Suprapubic skin (tissue), 4 donors: ENCODE data around the gene SORL1-AS1.
"Not testable (repeated sequence)": the region's sequence is repeated elsewhere in the genome, so short reads cannot be mapped to it uniquely, and the experiment has no call there.

ENCODE experiments used
- DNase-seq, 2 donors: peaks; one replicate each; pipeline ENCODE4 v3.0.0-alpha.2; 2019; ENCODE audit warnings: low spot score in 2 of 2
- H3K27ac ChIP-seq: fragments of 200-600 bp; sonication (generic); one replicate; pipeline ENCODE4 v1.5.1; 2019
- H3K27me3 ChIP-seq: fragments of 200-600 bp; sonication (generic); one replicate; pipeline ENCODE4 v1.5.1; 2019
- H3K36me3 ChIP-seq: fragments of 200-600 bp; sonication (generic); one replicate; pipeline ENCODE4 v1.5.1; 2019
- H3K4me1 ChIP-seq: fragments of 200-600 bp; sonication (generic); one replicate; pipeline ENCODE4 v1.5.1; 2019
- H3K4me3 ChIP-seq: fragments of 200-600 bp; sonication (generic); one replicate; pipeline ENCODE4 v1.5.1; 2019; ENCODE audit warnings: mild to moderate bottlenecking
- H3K9me3 ChIP-seq: fragments of 200-600 bp; sonication (generic); one replicate; pipeline ENCODE4 v1.5.1; 2019
- EP300 ChIP-seq: sonication (generic); formaldehyde crosslinking; IDR thresholded peaks from one replicate; pipeline ENCODE4 v1.6.1; 2017; ENCODE audit warnings: antibody characterized with exemption
- POLR2A ChIP-seq, 2 donors: fragments of 450-650 bp; IDR thresholded peaks; one replicate each; pipeline ENCODE4 v1.6.1; 2017; ENCODE audit warnings: antibody characterized with exemption in 2 of 2, mild to moderate bottlenecking in 2 of 2, moderate library complexity in 2 of 2
- POLR2AphosphoS5 ChIP-seq, 3 donors: sonication (generic); formaldehyde crosslinking; IDR thresholded peaks; one replicate each; pipeline ENCODE4 v1.6.1; 2017; ENCODE audit warnings: antibody characterized with exemption in 3 of 3
- WGBS: methylation state at CpG from one replicate; pipeline ENCODE4 v1.1.5; 2018; 5-methylcytosine and 5-hydroxymethylcytosine counted together
- TF ChIP-seq, protein P1 (sequence below), 2 donors: fragments of 200-600 bp in 1 of 2; fragments of 450-650 bp in 1 of 2; sonication (generic) in 1 of 2; IDR thresholded peaks; one replicate each; pipeline ENCODE4 v1.5.1; 2016 to 2019; ENCODE audit warnings: antibody characterized with exemption in 2 of 2, mild to moderate bottlenecking in 1 of 2, moderate library complexity in 1 of 2

The SORL1-AS1 gene

DNA sequence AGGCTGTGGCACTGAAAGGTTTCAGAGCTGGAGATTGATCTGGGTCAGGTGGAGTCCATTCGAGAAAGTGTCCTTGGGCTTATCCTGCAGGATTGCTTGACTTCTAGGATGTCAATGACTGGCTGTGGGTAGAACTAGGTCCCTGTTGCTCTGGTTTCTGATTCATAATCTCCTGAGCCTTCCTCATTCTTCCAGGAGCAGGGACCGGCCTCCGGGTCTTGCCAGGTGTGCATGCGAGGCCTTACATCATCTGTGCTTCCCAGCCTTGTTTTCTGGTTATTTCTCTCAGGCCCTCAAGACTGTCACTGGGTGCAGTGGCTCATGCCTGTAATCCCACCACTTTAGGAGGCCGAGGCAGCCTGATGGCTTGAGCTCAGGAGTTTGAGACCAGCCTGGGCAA lies 33.3 kb upstream of the SORL1-AS1 start:
- H3K27ac ChIP-seq: no peak overlapping the region
- TF ChIP-seq, protein P1, sequence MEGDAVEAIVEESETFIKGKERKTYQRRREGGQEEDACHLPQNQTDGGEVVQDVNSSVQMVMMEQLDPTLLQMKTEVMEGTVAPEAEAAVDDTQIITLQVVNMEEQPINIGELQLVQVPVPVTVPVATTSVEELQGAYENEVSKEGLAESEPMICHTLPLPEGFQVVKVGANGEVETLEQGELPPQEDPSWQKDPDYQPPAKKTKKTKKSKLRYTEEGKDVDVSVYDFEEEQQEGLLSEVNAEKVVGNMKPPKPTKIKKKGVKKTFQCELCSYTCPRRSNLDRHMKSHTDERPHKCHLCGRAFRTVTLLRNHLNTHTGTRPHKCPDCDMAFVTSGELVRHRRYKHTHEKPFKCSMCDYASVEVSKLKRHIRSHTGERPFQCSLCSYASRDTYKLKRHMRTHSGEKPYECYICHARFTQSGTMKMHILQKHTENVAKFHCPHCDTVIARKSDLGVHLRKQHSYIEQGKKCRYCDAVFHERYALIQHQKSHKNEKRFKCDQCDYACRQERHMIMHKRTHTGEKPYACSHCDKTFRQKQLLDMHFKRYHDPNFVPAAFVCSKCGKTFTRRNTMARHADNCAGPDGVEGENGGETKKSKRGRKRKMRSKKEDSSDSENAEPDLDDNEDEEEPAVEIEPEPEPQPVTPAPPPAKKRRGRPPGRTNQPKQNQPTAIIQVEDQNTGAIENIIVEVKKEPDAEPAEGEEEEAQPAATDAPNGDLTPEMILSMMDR (IDR thresholded peaks at IDR 0.05): no peak
- TF ChIP-seq POLR2A (IDR thresholded peaks at IDR 0.05): no peak
- TF ChIP-seq EP300: no peak
- H3K4me3 ChIP-seq: no peak overlapping the region
- no peaks in the 10 kb centered on the region for H3K27me3 ChIP-seq
- WGBS: 90% methylated on average over 5 of the region's 5 CpGs
- no peaks in the 10 kb centered on the region for H3K9me3 ChIP-seq
- DNase-seq: no peak
- no peaks in the 10 kb centered on the region for H3K36me3 ChIP-seq
- H3K4me1 ChIP-seq: no peaks in the 10 kb centered on the region

DNA sequence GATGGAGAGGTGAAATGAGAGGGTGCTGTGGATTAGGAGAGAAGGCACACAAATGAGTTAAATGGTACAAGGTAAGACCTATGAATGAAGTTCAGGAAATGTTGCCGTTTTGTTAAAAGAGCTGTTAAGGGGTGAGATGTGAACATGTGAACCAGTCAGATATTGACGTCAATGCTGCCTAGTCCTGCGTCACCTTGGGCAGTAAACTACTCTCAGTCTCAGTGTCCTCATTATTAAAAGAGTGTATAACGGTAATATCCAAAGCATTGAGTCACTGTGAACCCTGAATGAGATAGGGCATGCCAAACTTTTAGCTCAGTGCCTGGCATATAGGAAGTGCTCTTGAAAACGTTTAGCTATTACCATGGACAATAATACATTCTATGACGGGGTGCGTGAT lies 32.4 kb upstream of the SORL1-AS1 start:
- TF ChIP-seq POLR2A (IDR thresholded peaks at IDR 0.05) (no peak), POLR2AphosphoS5 (IDR thresholded peaks at IDR 0.05) (no peak), EP300 (no peak)
- Histone ChIP-seq H3K27me3 (no peaks in the 10 kb centered on the region), H3K9me3 (no peaks in the 10 kb centered on the region), H3K36me3 (no peaks in the 10 kb centered on the region), H3K4me1 (no peaks in the 10 kb centered on the region), H3K4me3 (no peak overlapping the region), H3K27ac (no peak overlapping the region)
- 86% methylated on average over 7 of the region's 7 CpGs for WGBS
- DNase-seq: no peak

DNA sequence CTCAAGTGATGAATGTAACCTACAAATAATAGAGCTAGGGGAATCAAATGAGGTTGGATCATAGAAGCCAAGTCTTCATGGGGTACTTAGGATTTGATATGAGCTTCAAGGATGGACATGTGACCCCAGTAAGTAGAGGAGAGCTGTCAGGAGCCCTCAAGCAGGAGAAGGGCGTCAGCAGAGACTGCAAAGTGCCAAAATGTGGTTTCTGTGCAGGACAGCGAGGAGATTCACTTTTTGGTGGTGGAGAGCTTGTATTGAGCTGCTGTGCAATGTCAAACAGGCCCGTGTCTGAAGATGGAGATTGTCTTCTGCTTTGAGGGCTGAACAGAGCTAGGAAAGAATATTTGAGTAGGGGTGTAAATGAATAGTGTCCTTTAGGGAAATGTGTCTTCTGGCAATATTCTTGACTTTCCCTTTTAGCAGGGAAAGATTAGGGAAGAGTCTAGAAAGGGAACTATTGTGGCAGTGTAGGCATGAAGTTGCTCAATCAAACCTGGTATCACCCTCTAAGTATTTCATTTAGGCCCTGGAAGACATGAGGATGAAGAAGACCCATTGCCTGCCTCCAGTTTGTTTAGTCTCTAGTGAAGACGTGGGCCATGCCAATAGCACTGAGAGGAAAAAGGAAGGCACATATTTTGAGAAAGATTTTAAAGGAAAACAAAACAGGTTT lies 31.2 kb upstream of the SORL1-AS1 start:
- TF ChIP-seq, protein P1 (IDR thresholded peaks at IDR 0.05): no peak
- no peak for TF ChIP-seq POLR2A (IDR thresholded peaks at IDR 0.05)
- no peak for TF ChIP-seq POLR2AphosphoS5 (IDR thresholded peaks at IDR 0.05)
- TF ChIP-seq EP300: no peak
- 78% methylated on average over 4 of the region's 4 CpGs for WGBS
- Histone ChIP-seq H3K27ac (no peak overlapping the region), H3K9me3 (no peaks in the 10 kb centered on the region), H3K4me3 (no peak overlapping the region), H3K36me3 (no peaks in the 10 kb centered on the region), H3K27me3 (no peaks in the 10 kb centered on the region), H3K4me1 (no peaks in the 10 kb centered on the region)
- no peak for DNase-seq

DNA sequence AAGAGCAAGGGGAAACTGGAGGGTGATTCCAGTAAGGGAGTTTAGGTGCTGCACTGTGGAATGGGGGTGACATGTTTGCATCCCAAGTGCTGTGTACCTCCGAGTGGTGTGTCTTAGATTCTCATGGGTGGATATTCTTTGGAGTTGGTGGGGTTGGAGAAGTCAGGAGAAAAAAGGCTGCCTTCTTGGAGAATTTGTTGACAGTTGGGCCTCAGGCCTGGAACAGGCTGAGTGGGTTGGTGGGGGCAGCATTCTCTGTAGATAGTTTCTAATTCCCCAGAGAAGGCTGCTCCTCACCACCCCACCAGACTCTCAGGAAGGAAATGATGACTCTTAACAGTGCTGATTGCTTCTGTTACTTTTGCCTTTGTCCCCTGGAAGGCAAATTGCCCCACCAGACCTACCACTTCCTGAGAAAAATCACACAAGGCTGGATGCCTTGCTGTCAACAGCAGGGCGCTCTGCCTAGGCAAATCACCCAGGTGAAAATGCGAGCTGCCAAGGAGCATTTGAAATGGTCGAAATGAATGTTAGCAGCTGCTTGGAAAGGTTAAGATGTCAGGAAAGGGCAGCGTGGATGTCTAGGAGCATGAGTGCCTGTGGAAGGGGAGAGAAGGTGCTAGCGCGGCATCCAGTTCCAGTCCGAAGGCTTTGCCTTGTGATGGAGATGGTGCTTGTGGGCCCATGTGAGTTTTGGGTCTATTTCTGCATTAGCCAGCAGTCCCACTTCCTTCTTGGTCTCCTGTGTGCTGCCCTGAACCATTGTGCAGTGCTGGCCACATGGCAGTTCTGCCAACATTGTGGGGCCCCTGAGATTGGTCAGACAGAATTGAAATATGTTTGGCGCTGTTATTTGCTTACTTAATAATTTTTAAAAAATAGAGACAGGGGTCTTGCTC lies 29.7 kb upstream of the SORL1-AS1 start:
- 77% methylated on average over 9 of the region's 9 CpGs for WGBS
- H3K27me3 ChIP-seq: no peaks in the 10 kb centered on the region
- TF ChIP-seq POLR2AphosphoS5 (IDR thresholded peaks at IDR 0.05) (no peak), POLR2A (IDR thresholded peaks at IDR 0.05) (no peak), EP300 (no peak)
- TF ChIP-seq, protein P1 (IDR thresholded peaks at IDR 0.05): no peak
- no peaks in the 10 kb centered on the region for H3K9me3 ChIP-seq
- DNase-seq: no peak
- H3K36me3 ChIP-seq: no peaks in the 10 kb centered on the region
- peaks cover 3% of the 10 kb centered on the region for H3K4me1 ChIP-seq
- H3K27ac ChIP-seq: no peak overlapping the region
- H3K4me3 ChIP-seq: no peak overlapping the region

DNA sequence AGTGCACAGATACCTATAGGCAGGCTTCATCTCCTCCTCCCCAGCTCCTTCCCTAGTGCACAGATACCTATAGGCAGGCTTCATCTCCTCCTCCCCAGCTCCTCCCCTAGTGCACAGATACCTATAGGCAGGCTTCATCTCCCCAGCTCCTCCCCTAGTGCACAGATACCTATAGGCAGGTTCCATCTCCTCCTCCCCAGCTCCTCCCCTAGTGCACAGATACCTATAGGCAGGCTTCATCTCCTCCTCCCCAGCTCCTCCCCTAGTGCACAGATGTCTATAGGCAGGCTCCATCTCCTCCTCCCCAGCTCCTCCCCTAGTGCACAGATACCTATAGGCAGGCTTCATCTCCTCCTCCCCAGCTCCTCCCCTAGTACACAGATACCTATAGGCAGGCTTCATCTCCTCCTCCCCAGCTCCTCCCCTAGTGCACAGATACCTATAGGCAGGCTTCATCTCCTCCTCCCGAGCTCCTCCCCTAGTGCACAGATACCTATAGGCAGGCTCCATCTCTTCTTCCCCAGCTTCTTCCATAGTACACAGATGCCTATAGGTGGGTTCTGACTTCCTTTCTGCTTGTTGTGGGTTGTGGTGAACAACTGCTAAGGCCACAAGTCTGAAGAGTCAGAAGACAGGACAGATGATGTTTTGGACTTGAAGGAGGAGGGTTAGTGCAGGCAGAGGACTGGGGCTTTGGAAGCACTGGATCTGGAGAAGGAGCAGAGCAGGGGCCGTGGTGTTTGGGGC lies 28.9 kb upstream of the SORL1-AS1 start:
- H3K27ac ChIP-seq, H3K27me3 ChIP-seq, H3K4me3 ChIP-seq, H3K4me1 ChIP-seq, H3K36me3 ChIP-seq, H3K9me3 ChIP-seq, DNase-seq: not testable (repeated sequence)
- WGBS: 92% methylated on average over 2 of the region's 2 CpGs

DNA sequence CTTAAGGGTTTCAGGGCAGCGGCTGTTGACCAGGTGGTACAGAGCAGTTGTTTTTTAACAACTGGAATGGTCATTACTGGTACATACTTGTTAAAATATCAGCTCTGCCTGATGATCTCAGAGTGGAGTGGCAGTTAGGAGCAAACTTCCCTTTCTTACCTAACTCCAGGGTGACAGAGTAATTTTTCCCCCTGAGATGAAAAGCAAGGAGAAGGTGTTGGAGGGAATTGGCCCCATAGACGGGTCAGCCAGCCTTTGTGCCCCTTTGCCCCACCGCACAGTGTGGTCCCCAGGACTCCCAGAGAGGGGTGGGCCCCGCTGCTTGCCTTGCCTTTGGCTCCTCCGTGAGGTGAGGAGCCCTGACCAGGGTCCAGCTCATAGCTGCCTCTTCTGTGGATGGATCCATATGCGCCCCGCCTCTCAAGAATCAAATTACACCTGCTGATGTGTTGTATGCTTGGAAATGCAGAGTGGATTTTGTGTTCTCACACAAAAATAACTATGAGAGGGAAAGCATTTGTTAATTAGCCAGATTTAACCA lies 27.0 kb upstream of the SORL1-AS1 start:
- Histone ChIP-seq H3K9me3 (no peaks in the 10 kb centered on the region), H3K36me3 (no peaks in the 10 kb centered on the region), H3K27me3 (no peaks in the 10 kb centered on the region), H3K27ac (no peak overlapping the region), H3K4me1 (peaks cover 7% of the 10 kb centered on the region), H3K4me3 (no peak overlapping the region)
- WGBS: 91% methylated on average over 7 of the region's 7 CpGs
- TF ChIP-seq EP300: no peak
- no peak for TF ChIP-seq POLR2AphosphoS5 (IDR thresholded peaks at IDR 0.05)
- TF ChIP-seq, protein P1 (IDR thresholded peaks at IDR 0.05): no peak
- TF ChIP-seq POLR2A (IDR thresholded peaks at IDR 0.05): no peak
- no peak for DNase-seq
